HepG2 (cell line): ENCODE measurements around the gene POMGNT2. TPM values are rescaled to one million over a fixed set of nuclear protein-coding genes. Genes with fewer than 3 reads are reported as not detected.
A peak's percentile ranks its signal among the peaks of the same experiment; 100 is the strongest.

Source experiments
- ATAC-seq: fragments of 200-7000 bp; cut with Tn5 transposase; 3 replicates; pipeline ENCODE4 v1.9.1; 2020; ENCODE audit warnings: mild to moderate bottlenecking, moderate library complexity
- BruUV-seq: library from RNA; stranded (reverse); fragments of 400-500 nt; replicated peaks from 2 replicates; lab custom pipeline; 2021; lab: Mats Ljungman, UMichigan
- CTCF ChIA-PET: fragments of 300-600 bp; formaldehyde crosslinking; extraction: SDS; loops from one replicate; lab custom pipeline; 2021; ENCODE audit warnings: low total read pairs, inconsistent platforms, low intra/inter-chr PET ratio; lab: Yijun Ruan, JAX
- POLR2A ChIA-PET: fragments of 350-600 bp; sonication (Branson Sonifier 250); formaldehyde crosslinking; loops from one replicate; lab custom pipeline; 2020; ENCODE audit warnings: antibody characterized with exemption, inconsistent platforms; lab: Yijun Ruan, JAX
- DNase-seq: peaks from one replicate; pipeline ENCODE4 v3.0.0-alpha.2; 2015; ENCODE audit warnings: low spot score
- FAIRE-seq: peaks from 3 replicates; lab custom pipeline; 2011; peaks lifted over from hg19 to GRCh38; lab: Jason Lieb, UNC
- H2AFZ ChIP-seq: one replicate; pipeline ENCODE4 v1.6.1; 2011; ENCODE audit warnings: low read length, inconsistent platforms
- H3K27ac ChIP-seq: fragments of 300-600 bp; 3 replicates; pipeline ENCODE4 v1.8.0; 2011; ENCODE audit warnings: mixed run types, mild to moderate bottlenecking, mixed read lengths, low read length, inconsistent platforms; ENCODE audit not compliant: insufficient read depth; ENCODE audit errors: extremely low read length
- H3K27me3 ChIP-seq, 2 experiments: fragments of 200-600 bp in 1 of 2; 2 replicates in 1 of 2; 3 replicates in 1 of 2; pipeline versions ENCODE4 v1.6.0 to v1.8.0; 2011; ENCODE audit warnings: low read length in 2 of 2, mild to moderate bottlenecking in 2 of 2, moderate library complexity in 2 of 2, inconsistent platforms in 1 of 2; ENCODE audit not compliant: insufficient read depth in 2 of 2, control insufficient read depth in 1 of 2
- H3K36me3 ChIP-seq, 2 experiments: fragments of 200-600 bp in 1 of 2; replicated peaks in 1 of 2; 2 replicates in 1 of 2; 3 replicates in 1 of 2; pipeline versions ENCODE4 v1.5.1 to v1.8.0; 2011; ENCODE audit warnings: low read length in 2 of 2, inconsistent platforms in 1 of 2; ENCODE audit not compliant: insufficient read depth in 2 of 2, control insufficient read depth in 1 of 2
- H3K4me1 ChIP-seq: 2 replicates; pipeline ENCODE4 v1.5.1; 2012; ENCODE audit warnings: low read length, inconsistent platforms; ENCODE audit not compliant: insufficient read depth
- H3K4me2 ChIP-seq: 2 replicates; pipeline ENCODE4 v1.6.0; 2011; ENCODE audit warnings: low read depth, low read length, inconsistent platforms
- H3K4me3 ChIP-seq, 3 experiments: fragments of 200-600 bp in 1 of 3; sonication (generic), shearing (Covaris generic) in 1 of 3; replicated peaks in 1 of 3; 2 replicates each; pipeline ENCODE4 v1.5.1; 2011 to 2016; ENCODE audit warnings: low read length in 3 of 3, inconsistent platforms in 2 of 3, low read depth in 2 of 3, mild to moderate bottlenecking in 2 of 3, control low read depth in 1 of 3, mixed read lengths in 1 of 3; ENCODE audit not compliant: insufficient read depth in 1 of 3
- H3K79me2 ChIP-seq: one replicate; pipeline ENCODE4 v1.6.1; 2011; ENCODE audit warnings: low read length, inconsistent platforms; ENCODE audit not compliant: insufficient read depth
- H3K9ac ChIP-seq: 2 replicates; pipeline ENCODE4 v1.6.0; 2011; ENCODE audit warnings: mild to moderate bottlenecking, low read depth, low read length, inconsistent platforms; ENCODE audit not compliant: insufficient read depth
- H3K9me3 ChIP-seq: 2 replicates; pipeline ENCODE4 v1.5.1; 2012; ENCODE audit warnings: mild to moderate bottlenecking, low read length
- H4K20me1 ChIP-seq: 2 replicates; pipeline ENCODE4 v1.6.0; 2011; ENCODE audit warnings: inconsistent platforms, mild to moderate bottlenecking, low read length, moderate library complexity; ENCODE audit not compliant: insufficient read depth
- ATF1 ChIP-seq: IDR thresholded peaks from 2 replicates; pipeline ENCODE4 v1.6.1; 2016; ENCODE audit warnings: mild to moderate bottlenecking, control low read depth
- HNRNPL ChIP-seq: fragments of 200-400 bp; formaldehyde crosslinking; IDR thresholded peaks from 2 replicates; pipeline ENCODE4 v1.6.1; 2017; ENCODE audit warnings: mild to moderate bottlenecking, low read depth, low read length
- IRX3 ChIP-seq: sonication (generic); formaldehyde crosslinking; IDR thresholded peaks from 2 replicates; pipeline ENCODE4 v1.8.1; 2023; ENCODE audit warnings: mild to moderate bottlenecking, low read depth, missing genetic modification reagents, borderline replicate concordance
- POGZ ChIP-seq: sonication (generic); formaldehyde crosslinking; IDR thresholded peaks from 2 replicates; pipeline ENCODE4 v1.4.0; 2020; ENCODE audit warnings: mild to moderate bottlenecking, missing genetic modification reagents
- RBM39 ChIP-seq: fragments of 200-400 bp; formaldehyde crosslinking; IDR thresholded peaks from one replicate; pipeline ENCODE4 v1.6.1; 2018; ENCODE audit warnings: antibody characterized with exemption, mild to moderate bottlenecking, low read depth, low read length; ENCODE audit not compliant: poor library complexity, severe bottlenecking
- RCOR2 ChIP-seq: IDR thresholded peaks from 2 replicates; pipeline ENCODE4 v1.6.1; 2016; ENCODE audit warnings: missing biosample characterization, missing genetic modification reagents
- REXO4 ChIP-seq: sonication (generic); formaldehyde crosslinking; IDR thresholded peaks from 2 replicates; pipeline ENCODE4 v1.8.0; 2022; ENCODE audit warnings: missing genetic modification reagents, mild to moderate bottlenecking, borderline replicate concordance
- SRSF9 ChIP-seq: fragments of 200-400 bp; formaldehyde crosslinking; IDR thresholded peaks from 2 replicates; pipeline ENCODE4 v1.6.1; 2018; ENCODE audit warnings: borderline replicate concordance, mild to moderate bottlenecking, low read depth, low read length; ENCODE audit not compliant: insufficient read depth, poor library complexity, severe bottlenecking
- TGIF2 ChIP-seq: IDR thresholded peaks from 2 replicates; pipeline ENCODE4 v1.6.1; 2016; ENCODE audit warnings: control low read depth, missing compliant biosample characterization
- TRIM24 ChIP-seq: sonication (generic); formaldehyde crosslinking; IDR thresholded peaks from 2 replicates; pipeline ENCODE4 v1.8.0; 2022; ENCODE audit warnings: mild to moderate bottlenecking, missing genetic modification reagents
- ZBTB38 ChIP-seq: sonication (generic); formaldehyde crosslinking; IDR thresholded peaks from 2 replicates; pipeline ENCODE4 v1.5.1; 2020; ENCODE audit warnings: mild to moderate bottlenecking, missing genetic modification reagents
- ZFP36L2 ChIP-seq: sonication (generic); formaldehyde crosslinking; IDR thresholded peaks from 2 replicates; pipeline ENCODE4 v1.4.0; 2020; ENCODE audit warnings: missing genetic modification reagents
- ZNF136 ChIP-seq: sonication (generic); formaldehyde crosslinking; IDR thresholded peaks from 2 replicates; pipeline ENCODE4 v1.8.1; 2022; ENCODE audit warnings: low read depth, mild to moderate bottlenecking, moderate library complexity, missing genetic modification reagents
- ZNF558 ChIP-seq: sonication (generic); formaldehyde crosslinking; IDR thresholded peaks from 2 replicates; pipeline ENCODE4 v1.9.0; 2022; ENCODE audit warnings: mild to moderate bottlenecking, missing genetic modification reagents, borderline replicate concordance
- ZNF709 ChIP-seq: sonication (generic); formaldehyde crosslinking; IDR thresholded peaks from 2 replicates; pipeline ENCODE4 v1.5.0; 2020; ENCODE audit warnings: mild to moderate bottlenecking, missing genetic modification reagents
- ZNF776 ChIP-seq: sonication (generic); formaldehyde crosslinking; IDR thresholded peaks from 2 replicates; pipeline ENCODE4 v1.4.0; 2020; ENCODE audit warnings: mild to moderate bottlenecking, missing genetic modification reagents
- WGBS: methylation state at CpG from one replicate; pipeline ENCODE4 v1.1.6; 2017; ENCODE audit warnings: low lambda C conversion rate; 5-methylcytosine and 5-hydroxymethylcytosine counted together
- in situ Hi-C: cut with HindIII; loops from 2 replicates; pipeline ENCODE4 v1.10.0; 2017; ENCODE audit warnings: low pct_unique_long_range_greater_than_20kb; ENCODE audit not compliant: extremely low pct_ligation_motif_present
- intact Hi-C: fragments of 100-400 bp; cut with micrococcal nuclease; formaldehyde crosslinking; loops from one replicate; pipeline ENCODE4 v1.10.0; 2022; ENCODE audit not compliant: unreplicated experiment
- polyA plus RNA-seq, 8 experiments: library from polyadenylated mRNA; depleted of rRNA in 3 of 8; stranded (reverse) in 7 of 8; unstranded in 1 of 8; fragments of >200 nt; fragmentation: Illumina TruSeq in 4 of 8; extraction: Trizol in 4 of 8; gene quantifications; 2 replicates each; pipeline versions ENCODE4 v1.2.1 to v1.2.3, GENCODE V29; 2011 to 2016; ENCODE audit warnings: low read depth in 4 of 8, missing spikeins in 1 of 8, mixed read lengths in 1 of 8; ENCODE audit not compliant: insufficient read depth in 1 of 8
- total RNA-seq, 5 experiments: library from RNA; depleted of rRNA; stranded (reverse); fragments of >200 nt; fragmentation: Illumina TruSeq; extraction: Trizol; gene quantifications; 2 replicates each; pipeline ENCODE4 v1.2.3, GENCODE V29; 2016; ENCODE audit warnings: low read depth in 1 of 5
- TF ChIP-seq, protein P1 (sequence below): sonication (generic); formaldehyde crosslinking; IDR thresholded peaks from 2 replicates; pipeline ENCODE4 v1.4.0; 2020; ENCODE audit warnings: mild to moderate bottlenecking, missing genetic modification reagents
- TF ChIP-seq, protein P2 (sequence below): sonication (generic); formaldehyde crosslinking; IDR thresholded peaks from 2 replicates; pipeline ENCODE4 v1.4.0; 2020; ENCODE audit warnings: missing genetic modification reagents
- TF ChIP-seq, protein P3 (sequence below): sonication (generic); formaldehyde crosslinking; IDR thresholded peaks from 2 replicates; pipeline ENCODE4 v1.4.0; 2020; ENCODE audit warnings: missing genetic modification reagents

The POMGNT2 gene
- total and polyA plus RNA-seq, 2 of the 13 experiments (the other 11 are each of a cell fraction or from before 2014, with no cell fraction given), result 10.5 to 12.4 TPM

DNA sequence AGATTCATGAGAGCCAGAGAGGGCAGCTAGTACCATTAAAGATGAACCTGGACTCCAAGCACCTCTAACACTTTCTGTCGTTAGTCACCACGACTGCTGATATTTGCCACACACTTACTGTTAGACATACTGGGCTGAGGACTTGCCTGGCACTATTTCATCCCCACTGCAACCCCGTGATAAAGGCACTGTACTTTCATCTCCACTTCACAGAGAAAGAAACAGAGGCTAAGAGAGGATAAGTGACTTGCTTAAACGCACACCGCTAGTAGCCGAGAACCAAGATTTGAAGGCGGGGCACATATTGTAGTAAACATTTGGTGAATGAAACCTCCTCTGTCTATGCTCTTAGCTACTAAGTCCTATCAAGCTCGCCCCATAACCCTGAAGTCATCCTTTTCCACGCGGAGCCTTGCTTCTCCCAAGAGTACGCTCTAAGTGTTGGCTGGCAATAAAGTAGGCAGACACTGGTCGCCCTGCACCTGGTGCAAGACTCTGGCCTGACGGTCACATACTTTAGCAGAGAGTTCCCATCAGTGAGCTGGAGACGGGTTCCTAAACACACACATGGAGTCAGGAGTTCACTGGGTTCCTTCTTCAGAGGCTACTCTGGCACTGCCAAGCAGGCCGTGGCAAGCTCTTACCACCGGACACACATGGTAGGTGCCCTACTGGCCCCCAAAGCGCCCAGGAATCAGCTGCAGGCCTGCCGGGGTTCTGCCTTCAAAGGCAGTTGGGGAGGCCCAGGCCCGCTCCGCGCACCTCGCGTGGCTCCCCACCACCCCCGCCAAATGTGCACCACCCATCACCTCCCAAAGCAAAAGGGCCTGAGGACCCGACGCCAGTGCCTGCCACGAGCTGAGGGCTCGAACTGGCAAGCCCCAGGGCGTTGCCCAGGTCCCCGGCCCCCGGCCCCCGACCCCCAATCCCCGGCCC, 951 bp downstream of the POMGNT2 start:
- intact Hi-C loops (no loop called here), in situ Hi-C loops (no loop called here)
- Histone ChIP-seq H3K79me2 (no peaks in the 10 kb centered on the region), H3K4me2 (peak overlapping the region; percentile 92), H3K27ac (no peak overlapping the region), H3K36me3 (no peaks in the 10 kb centered on the region), H4K20me1 (no peaks in the 10 kb centered on the region), H3K9me3 (no peaks in the 10 kb centered on the region), H3K9ac (no peak overlapping the region), H2AFZ (no peak overlapping the region), H3K4me3 (peak overlapping the region; percentile 36 to 86 (median 83); a peak in 5 of 6 replicates), H3K4me1 (peaks cover 22% of the 10 kb centered on the region), H3K27me3 (no peaks in the 10 kb centered on the region; a peak in 1 of 5 replicates)
- ChIA-PET CTCF (no interaction called here), POLR2A (no interaction called here)
- 62% methylated on average over 18 of the region's 33 CpGs for WGBS
- DNase-seq, result no peak
- peak; percentile 23 for FAIRE-seq
- BruUV-seq, result no TSS peak
- TF ChIP-seq ZNF709 (CRISPR knock-in tag), result no peak
- no peak for TF ChIP-seq POGZ (CRISPR knock-in tag)
- TF ChIP-seq ZFP36L2 (CRISPR knock-in tag), result no peak
- 0 out of 2 replicates have a peak, but pooled peaks have one; percentile 13 for TF ChIP-seq ZNF558 (CRISPR knock-in tag)
- TF ChIP-seq ATF1 (CRISPR knock-in tag), result no peak
- no peak for TF ChIP-seq SRSF9
- no peak for TF ChIP-seq RBM39
- TF ChIP-seq RCOR2 (CRISPR knock-in tag), result no peak
- no peak for TF ChIP-seq TRIM24 (CRISPR knock-in tag)
- no peak for TF ChIP-seq REXO4 (CRISPR knock-in tag)
- TF ChIP-seq, protein P1, sequence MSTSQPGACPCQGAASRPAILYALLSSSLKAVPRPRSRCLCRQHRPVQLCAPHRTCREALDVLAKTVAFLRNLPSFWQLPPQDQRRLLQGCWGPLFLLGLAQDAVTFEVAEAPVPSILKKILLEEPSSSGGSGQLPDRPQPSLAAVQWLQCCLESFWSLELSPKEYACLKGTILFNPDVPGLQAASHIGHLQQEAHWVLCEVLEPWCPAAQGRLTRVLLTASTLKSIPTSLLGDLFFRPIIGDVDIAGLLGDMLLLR, result no peak
- no peak for TF ChIP-seq TGIF2 (CRISPR knock-in tag)
- 0 out of 2 replicates have a peak, but pooled peaks have one; percentile 49 for TF ChIP-seq HNRNPL
- TF ChIP-seq ZBTB38, result peak; percentile 48; the same call in 1 of the 2 replicates
- TF ChIP-seq ZNF776, result 0 out of 2 replicates have a peak, but pooled peaks have one; percentile 5
- no peak for TF ChIP-seq ZNF136
- TF ChIP-seq, protein P2, sequence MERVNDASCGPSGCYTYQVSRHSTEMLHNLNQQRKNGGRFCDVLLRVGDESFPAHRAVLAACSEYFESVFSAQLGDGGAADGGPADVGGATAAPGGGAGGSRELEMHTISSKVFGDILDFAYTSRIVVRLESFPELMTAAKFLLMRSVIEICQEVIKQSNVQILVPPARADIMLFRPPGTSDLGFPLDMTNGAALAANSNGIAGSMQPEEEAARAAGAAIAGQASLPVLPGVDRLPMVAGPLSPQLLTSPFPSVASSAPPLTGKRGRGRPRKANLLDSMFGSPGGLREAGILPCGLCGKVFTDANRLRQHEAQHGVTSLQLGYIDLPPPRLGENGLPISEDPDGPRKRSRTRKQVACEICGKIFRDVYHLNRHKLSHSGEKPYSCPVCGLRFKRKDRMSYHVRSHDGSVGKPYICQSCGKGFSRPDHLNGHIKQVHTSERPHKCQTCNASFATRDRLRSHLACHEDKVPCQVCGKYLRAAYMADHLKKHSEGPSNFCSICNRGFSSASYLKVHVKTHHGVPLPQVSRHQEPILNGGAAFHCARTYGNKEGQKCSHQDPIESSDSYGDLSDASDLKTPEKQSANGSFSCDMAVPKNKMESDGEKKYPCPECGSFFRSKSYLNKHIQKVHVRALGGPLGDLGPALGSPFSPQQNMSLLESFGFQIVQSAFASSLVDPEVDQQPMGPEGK (CRISPR knock-in tag), result 0 out of 2 replicates have a peak, but pooled peaks have one; percentile 6
- TF ChIP-seq, protein P3, sequence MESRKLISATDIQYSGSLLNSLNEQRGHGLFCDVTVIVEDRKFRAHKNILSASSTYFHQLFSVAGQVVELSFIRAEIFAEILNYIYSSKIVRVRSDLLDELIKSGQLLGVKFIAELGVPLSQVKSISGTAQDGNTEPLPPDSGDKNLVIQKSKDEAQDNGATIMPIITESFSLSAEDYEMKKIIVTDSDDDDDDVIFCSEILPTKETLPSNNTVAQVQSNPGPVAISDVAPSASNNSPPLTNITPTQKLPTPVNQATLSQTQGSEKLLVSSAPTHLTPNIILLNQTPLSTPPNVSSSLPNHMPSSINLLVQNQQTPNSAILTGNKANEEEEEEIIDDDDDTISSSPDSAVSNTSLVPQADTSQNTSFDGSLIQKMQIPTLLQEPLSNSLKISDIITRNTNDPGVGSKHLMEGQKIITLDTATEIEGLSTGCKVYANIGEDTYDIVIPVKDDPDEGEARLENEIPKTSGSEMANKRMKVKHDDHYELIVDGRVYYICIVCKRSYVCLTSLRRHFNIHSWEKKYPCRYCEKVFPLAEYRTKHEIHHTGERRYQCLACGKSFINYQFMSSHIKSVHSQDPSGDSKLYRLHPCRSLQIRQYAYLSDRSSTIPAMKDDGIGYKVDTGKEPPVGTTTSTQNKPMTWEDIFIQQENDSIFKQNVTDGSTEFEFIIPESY (CRISPR knock-in tag), result 0 out of 2 replicates have a peak, but pooled peaks have one; percentile 18
- TF ChIP-seq IRX3 (CRISPR knock-in tag), result no peak
- ATAC-seq, result peak; percentile 29
